ENCODE data around the gene ZDHHC3. TPM values are rescaled to one million over a fixed set of nuclear protein-coding genes. Genes with fewer than 3 reads are reported as not detected.

The ZDHHC3 gene
- polyA plus RNA-seq, 1 of the 3 experiments (the other 2 are of a cell fraction): 60.7 TPM

GRCh38 chr3:44902628-44903027 lies 73.3 kb downstream of the ZDHHC3 start:
- no peak overlapping the region for H2AFZ ChIP-seq (ENCODE audit: low read depth)
- no peaks in the 10 kb centered on the region for H3K27me3 ChIP-seq (ENCODE audit: insufficient read depth)
- H3K27ac ChIP-seq (ENCODE audit: low read depth in 2 of 2, low read length in 1 of 2): no peak overlapping the region
- no peak overlapping the region for H3K4me2 ChIP-seq
- WGBS (ENCODE audit: low lambda C conversion rate): 85% methylated on average over 4 of the region's 4 CpGs
- TF ChIP-seq EP300 (IDR thresholded peaks at IDR 0.05; ENCODE audit: borderline replicate concordance in 1 of 2, low read depth in 1 of 2, low read length in 1 of 2) (no peak), ZBTB33 (IDR thresholded peaks at IDR 0.05; ENCODE audit: borderline replicate concordance, low read depth) (no peak), NRF1 (IDR thresholded peaks at IDR 0.05; ENCODE audit: low read depth, low read length) (no peak), RXRA (IDR thresholded peaks at IDR 0.05; ENCODE audit: borderline replicate concordance, low read depth) (no peak), MAX (IDR thresholded peaks at IDR 0.05; ENCODE audit: low read depth) (no peak), RAD21 (IDR thresholded peaks at IDR 0.05; ENCODE audit: low read length) (no peak), SIN3A (IDR thresholded peaks at IDR 0.05; ENCODE audit: borderline replicate concordance, low read depth, low read length) (no peak), EZH2phosphoT487 (IDR thresholded peaks at IDR 0.05; ENCODE audit: borderline replicate concordance, low read depth) (no peak), MEF2A (IDR thresholded peaks at IDR 0.05; ENCODE audit: borderline replicate concordance, low read depth) (no peak), USF2 (IDR thresholded peaks at IDR 0.05; ENCODE audit: borderline replicate concordance, low read depth, low read length) (no peak), FOXM1 (IDR thresholded peaks at IDR 0.05; ENCODE audit: low read depth) (no peak), NFIC (IDR thresholded peaks at IDR 0.05; ENCODE audit: borderline replicate concordance) (no peak), FOSL2 (IDR thresholded peaks at IDR 0.05; ENCODE audit: borderline replicate concordance, low read depth) (no peak), YY1 (IDR thresholded peaks at IDR 0.05; ENCODE audit: low read depth) (no peak), GATA2 (CRISPR knock-in tag; IDR thresholded peaks at IDR 0.05) (no peak), POLR2AphosphoS5 (IDR thresholded peaks at IDR 0.05; ENCODE audit: low read depth, low read length) (no peak), CTCF (IDR thresholded peaks at IDR 0.05) (no peak), TEAD4 (IDR thresholded peaks at IDR 0.05; ENCODE audit: borderline replicate concordance, insufficient read depth) (no peak), MXI1 (IDR thresholded peaks at IDR 0.05; ENCODE audit: low read depth, low read length) (no peak), PBX3 (IDR thresholded peaks at IDR 0.05) (no peak)
- H3K9me2 ChIP-seq: no peaks in the 10 kb centered on the region
- no peak for DNase-seq
- H3K9ac ChIP-seq: no peak overlapping the region
- H3F3A ChIP-seq (replicated peaks; ENCODE audit: insufficient read depth): no peaks in the 10 kb centered on the region
- H3K9me3 ChIP-seq: no peaks in the 10 kb centered on the region
- H3K4me3 ChIP-seq (ENCODE audit: low read depth in 2 of 2, low read length in 1 of 2): no peak overlapping the region
- ChIA-PET POLR2A (interaction anchor here (0.6 kb wide), 1 partner anchor 564 kb away, joined by 3 read pairs; the partner anchor contains the start of gene TCAIM), CTCF (interaction anchor here (0.8 to 1.3 kb wide), 4 partner anchors 10 to 90 kb away, joined by 3 to 4 read pairs (median 4); no protein-coding TSS in a partner anchor)
- H4K20me1 ChIP-seq (ENCODE audit: insufficient read depth): no peaks in the 10 kb centered on the region
- peaks cover 0 to 7% of the 10 kb centered on the region in 2 experiments; a peak in 1 of 4 replicates for H3K4me1 ChIP-seq (ENCODE audit: control insufficient read depth in 1 of 2, insufficient read depth in 2 of 2, low read depth in 1 of 2, low read length in 1 of 2)
- H3K36me3 ChIP-seq (replicated peaks in 1 of 2; ENCODE audit: control insufficient read depth in 1 of 2, insufficient read depth in 2 of 2, low read length in 1 of 2): no peaks in the 10 kb centered on the region
- no peaks in the 10 kb centered on the region for H3K79me2 ChIP-seq (ENCODE audit: insufficient read depth)
